Measurements from ENCODE around the gene IGF2BP3. TPM values are rescaled to one million over a fixed set of nuclear protein-coding genes. Genes with fewer than 3 reads are reported as not detected.
"Not testable (repeated sequence)": the region's sequence is repeated elsewhere in the genome, so short reads cannot be mapped to it uniquely, and the experiment has no call there.

IGF2BP3 gene
- 10 to 100 TPM; 20.6 to 39.0 (median 32.0) TPM for polyA plus RNA-seq (ENCODE audit: insufficient read length in 10 of 10)
- long read RNA-seq, donor 1, full-length matches to known transcripts = 2 of 2 reads
- long read RNA-seq, donor 1, partial matches to known transcripts = 0 of 2 reads
- long read RNA-seq, donor 1, other reads (novel, unspliced or antisense) = 0 of 2 reads
- long read RNA-seq, donor 2 = 0 reads
- long read RNA-seq, donor 3 = 0 reads
- long read RNA-seq, donor 4 = 0 reads
- long read RNA-seq, donor 5, full-length matches to known transcripts = 2 of 2 reads
- long read RNA-seq, donor 5, partial matches to known transcripts = 0 of 2 reads
- long read RNA-seq, donor 5, other reads (novel, unspliced or antisense) = 0 of 2 reads
- long read RNA-seq, donor 6, full-length matches to known transcripts = 3 of 3 reads
- long read RNA-seq, donor 6, partial matches to known transcripts = 0 of 3 reads
- long read RNA-seq, donor 6, other reads (novel, unspliced or antisense) = 0 of 3 reads
- long read RNA-seq, donor 7, full-length matches to known transcripts = 1 of 1 reads
- long read RNA-seq, donor 7, partial matches to known transcripts = 0 of 1 reads
- long read RNA-seq, donor 7, other reads (novel, unspliced or antisense) = 0 of 1 reads
- long read RNA-seq, donor 8, full-length matches to known transcripts = 2 of 2 reads
- long read RNA-seq, donor 8, partial matches to known transcripts = 0 of 2 reads
- long read RNA-seq, donor 8, other reads (novel, unspliced or antisense) = 0 of 2 reads
- long read RNA-seq, donor 9 = 0 reads

DNA sequence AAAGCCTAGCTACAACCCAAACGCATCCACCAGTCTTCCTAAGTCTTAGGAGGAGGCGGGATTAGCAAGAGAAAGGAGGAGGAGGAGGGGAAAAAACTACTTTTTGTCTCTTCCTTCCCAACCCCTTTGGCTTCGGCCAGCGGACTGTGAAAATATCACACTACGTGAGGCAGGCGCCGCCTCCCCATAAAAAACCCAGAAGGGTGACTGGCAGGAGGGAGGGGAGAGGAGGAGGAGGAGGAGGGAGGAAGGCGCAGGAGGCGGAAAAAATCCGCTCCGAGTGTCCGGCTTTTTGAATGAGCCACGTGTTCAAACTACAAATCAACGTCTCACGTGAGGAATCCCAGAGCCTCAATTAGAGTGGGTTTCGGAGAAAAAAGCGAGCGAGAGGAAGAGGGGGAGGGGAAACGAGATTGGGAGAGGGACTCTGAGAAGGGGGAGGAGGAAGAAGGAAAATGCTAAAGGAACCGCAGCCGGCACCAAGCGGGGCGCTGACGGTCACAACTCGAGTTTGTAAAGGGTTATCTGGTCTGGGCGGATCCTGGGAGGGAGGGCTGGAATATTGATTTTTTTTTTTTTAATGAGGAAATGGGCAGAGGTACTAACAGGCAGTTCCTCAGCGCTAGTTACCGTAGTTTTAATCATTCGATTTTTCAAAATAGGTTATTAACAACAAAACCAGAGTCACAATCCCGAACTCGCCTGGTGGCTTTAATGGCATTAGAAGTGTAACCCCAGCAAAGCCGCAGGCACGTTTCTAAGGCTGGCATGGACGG, at the start of gene IGF2BP3:
IGF2BP3 (minus strand) TSS at position 162 of the 776 bp plus-strand sequence. CDS start 381 bp downstream, outside the sequence.
- peak; percentile 94 to 98 (median 98) for DNase-seq

- DNase-seq = no peak
Measured at GRCh38 chr7:23514755-23515154, 44.5 kb upstream of the IGF2BP3 start.

- not testable (repeated sequence) for DNase-seq
Measured at GRCh38 chr7:23513746-23514145, 43.5 kb upstream of the IGF2BP3 start.

DNA sequence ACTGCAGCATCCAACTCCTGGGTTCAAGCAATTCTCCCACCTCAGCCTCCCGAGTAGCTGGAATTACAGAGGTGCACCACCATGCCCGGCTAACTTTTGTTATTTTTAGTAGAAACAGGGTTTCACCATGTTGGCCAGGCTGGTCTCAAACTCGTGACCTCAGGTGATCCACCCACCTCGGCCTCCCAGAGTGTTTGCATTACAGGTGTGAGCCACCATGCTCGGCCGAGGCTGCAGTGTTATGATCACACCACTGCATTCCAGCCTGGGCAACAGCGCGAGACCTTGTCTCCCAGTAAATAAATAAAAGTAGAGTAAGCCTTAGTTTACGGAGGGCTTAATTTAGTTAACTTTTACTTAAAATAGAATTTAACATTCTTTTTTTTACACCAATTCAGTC, 23.7 kb upstream of the IGF2BP3 start:
- DNase-seq = no peak

GRCh38 chr7:23491502-23491901, 21.2 kb upstream of the IGF2BP3 start:
- DNase-seq = peak in 1 of 3 donors; percentile 3

DNA sequence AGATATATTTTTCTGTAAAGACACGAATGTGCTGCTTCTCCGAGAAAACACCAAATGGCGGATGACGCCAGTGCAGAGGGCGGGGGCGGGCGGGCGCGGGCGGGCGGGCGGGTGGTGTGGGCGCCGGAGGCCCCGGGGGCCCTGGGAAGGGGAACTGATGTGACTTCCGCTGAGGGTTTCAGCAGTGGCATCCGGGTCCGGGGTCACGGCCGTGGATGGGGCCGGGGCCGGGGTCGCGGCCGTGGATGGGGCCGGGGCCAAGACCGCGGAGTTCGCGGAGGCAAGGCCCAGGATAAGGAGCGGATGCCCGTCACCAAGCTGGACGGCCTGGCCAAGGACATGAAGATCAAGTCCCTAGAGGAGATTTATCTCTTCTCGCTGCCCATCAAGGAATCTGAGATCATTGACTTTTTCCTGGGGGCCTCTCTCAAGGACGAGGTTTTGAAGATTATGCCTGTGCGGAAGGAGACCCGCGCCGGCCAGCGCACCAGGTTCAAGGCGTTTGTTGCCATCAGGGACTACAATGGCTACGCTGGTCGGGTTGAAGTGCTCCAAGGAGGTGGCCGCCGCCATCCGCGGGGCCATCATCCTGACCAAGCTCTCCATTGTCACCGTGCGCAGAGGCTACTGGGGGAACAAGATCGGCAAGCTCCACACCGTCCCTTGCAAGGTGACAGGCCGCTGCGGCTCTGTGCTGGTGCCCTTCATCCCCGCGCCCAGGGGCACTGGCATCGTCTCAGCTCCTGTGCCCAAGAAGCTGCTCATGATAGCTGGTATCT, 20.3 kb upstream of the IGF2BP3 start:
- peak; percentile 45 to 82 (median 59) for DNase-seq

GRCh38 chr7:23488714-23489113, 18.4 kb upstream of the IGF2BP3 start:
- not testable (repeated sequence) for DNase-seq

GRCh38 chr7:23487670-23488069, 17.4 kb upstream of the IGF2BP3 start:
- no peak for DNase-seq

DNA sequence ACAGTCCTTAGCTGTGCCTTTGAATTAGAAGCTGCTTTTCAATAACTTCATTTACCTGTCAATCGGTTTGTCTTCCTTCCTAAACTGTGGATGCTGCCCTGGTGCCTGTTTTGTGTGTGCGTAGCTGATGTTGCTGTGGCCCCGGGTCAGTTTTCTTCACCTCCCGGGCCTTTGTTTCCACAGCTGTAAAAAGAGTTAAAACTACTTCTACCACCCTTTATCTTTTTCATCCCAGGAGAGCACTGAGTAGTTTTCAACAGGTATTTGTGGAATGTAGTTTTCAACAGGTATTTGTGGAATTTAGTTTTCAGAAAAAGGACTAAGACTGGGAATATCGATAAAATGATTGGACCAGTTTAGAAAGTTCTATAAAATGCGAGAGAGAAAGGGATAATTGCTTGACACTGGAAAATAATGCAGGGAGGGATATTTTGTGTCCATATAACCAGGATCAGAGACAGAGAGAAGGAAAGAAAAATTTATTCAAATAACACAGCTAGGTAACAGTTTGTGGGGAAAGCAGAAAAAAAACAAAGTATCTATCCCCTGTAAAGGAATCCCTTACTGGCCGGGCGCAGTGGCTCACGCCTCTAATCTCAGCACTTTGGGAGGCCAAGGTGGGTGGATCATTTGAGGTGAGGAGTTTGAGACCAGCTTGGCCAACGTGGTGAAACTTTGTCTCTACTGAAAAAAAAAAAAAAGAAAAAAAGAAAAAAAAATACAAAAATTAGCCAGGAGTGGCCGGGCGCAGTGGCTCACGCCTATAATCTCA, 15.9 kb upstream of the IGF2BP3 start:
- no peak for DNase-seq

DNA sequence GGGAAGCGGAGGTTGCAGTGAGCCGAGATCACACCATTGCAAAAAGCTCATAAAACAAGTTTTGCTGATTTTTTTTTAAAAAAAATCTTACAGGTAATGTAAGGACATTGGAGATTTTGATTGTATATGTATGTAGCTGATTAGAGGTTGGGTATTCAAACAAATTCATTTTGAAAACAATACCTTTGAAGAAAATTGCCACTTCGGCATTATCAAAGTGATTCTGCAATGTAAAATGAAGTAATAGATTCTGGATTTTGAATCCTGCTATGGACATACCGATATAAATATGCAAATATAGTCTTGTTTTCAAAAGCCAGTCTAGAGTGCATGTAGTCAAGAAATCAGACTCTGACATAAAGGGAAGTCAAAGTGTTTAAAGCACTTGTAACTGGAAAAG, 12.4 kb upstream of the IGF2BP3 start:
- DNase-seq = no peak

DNA sequence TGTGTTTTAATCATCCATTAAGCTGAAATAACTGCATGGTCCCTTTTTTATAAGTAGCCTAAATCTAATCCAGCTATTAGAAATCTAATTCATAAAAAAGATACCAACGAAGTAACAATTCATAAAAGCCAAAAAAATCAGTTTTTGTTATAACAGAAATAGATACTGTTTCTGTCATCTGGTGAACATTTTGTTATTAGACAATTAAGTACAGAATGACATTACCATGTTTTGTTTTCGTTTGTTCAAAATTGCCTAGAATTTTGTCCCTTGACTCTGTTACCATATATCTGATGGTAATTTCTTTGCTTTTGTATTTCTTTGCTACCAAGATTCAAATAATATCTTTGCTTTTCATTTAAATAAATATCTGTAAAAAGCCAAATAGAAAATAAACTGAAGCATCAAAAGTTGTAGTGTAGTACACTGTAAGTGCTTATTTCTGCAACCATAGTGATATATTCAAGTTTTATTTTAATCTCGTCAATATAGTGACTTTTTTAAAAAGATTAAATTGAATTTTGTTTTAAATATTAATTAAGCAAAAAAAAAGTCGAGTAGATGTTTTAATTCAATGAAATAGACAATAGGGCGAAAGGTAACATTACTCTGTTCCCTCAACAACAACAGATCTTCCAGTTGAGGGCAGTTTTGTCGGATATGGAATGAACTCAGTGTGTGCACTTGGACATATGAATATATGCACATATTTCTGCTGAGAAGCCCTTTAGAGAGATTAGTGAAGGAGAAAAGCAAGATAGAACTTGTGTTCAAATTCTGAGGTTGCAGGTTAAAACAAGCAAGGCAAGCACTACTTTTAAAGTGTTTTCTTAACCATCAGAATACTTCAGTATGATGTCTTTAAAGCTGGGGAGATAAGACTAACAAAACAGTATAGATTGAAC, 7.9 kb upstream of the IGF2BP3 start:
- peak in 1 of 3 donors; percentile 24 for DNase-seq

DNA sequence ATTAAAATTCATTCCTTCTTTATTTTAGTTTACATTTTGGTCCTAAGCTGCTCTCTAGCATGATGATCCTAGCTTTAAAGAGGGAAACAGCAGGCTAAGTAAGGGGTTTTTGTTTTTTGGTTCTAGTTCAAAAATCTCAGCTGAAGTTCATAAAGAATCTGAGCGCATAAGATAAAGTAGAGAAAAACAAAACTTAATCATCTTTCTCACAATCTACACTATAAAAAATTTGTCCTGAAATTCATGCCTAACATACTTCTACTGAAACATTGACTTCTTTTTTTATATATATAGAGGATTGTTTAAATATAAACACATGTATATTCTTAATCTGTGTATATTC, 6.8 kb upstream of the IGF2BP3 start:
- peak in 1 of 3 donors; percentile 26 for DNase-seq

- peak in 1 of 3 donors; percentile 39 for DNase-seq
Measured at GRCh38 chr7:23476286-23477156, 6.2 kb upstream of the IGF2BP3 start.

- peak in 1 of 3 donors; percentile 67 for DNase-seq
Measured at GRCh38 chr7:23475576-23475839, 5.2 kb upstream of the IGF2BP3 start.

- DNase-seq = no peak
Measured at GRCh38 chr7:23474829-23475575, 4.7 kb upstream of the IGF2BP3 start.

DNA sequence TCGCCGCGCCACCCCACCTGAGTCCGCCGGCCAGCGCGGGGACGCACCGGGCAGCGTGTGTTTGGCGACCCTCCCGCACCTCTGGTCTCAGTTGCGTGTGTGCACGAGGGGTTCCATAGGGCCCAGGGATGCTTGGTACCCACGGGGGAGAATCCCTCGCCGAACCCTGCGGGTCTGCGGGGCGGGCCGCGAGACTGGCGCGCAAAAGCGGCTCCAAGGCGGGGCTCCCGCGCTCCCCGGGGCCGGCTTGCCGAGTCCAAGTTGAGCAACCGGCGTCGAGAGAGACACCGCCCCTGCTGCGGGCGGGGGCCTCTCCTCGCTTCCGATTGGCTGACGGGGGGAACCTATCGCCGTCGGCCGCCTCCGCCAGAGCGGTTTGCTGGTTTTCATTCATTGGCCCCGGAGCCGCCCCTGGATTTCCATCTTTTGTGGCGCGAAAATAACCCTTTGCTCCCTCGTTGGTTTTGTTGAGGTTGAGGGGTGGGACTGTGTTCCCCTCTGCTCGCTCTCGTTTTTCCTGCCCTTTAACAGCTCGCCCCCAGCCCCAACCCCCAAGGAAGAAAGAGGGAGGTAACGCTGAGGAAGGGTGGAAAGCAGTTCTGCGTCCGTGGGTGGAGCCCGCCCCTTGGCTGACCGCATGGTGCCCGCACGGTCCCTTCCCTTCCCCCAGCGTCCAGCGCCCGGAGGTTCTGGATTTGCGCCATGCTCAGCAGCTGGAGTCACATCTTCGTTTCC, 4.0 kb upstream of the IGF2BP3 start:
- peak; percentile 96 to 99 (median 96) for DNase-seq

GRCh38 chr7:23473844-23474093, 3.5 kb upstream of the IGF2BP3 start:
- DNase-seq = no peak

Data from muscle of back (tissue), 13 donors.